Subcutaneous abdominal adipose tissue (tissue), 5 donors: ENCODE results near the gene ZNF26.

Experiments used
- H3K27ac ChIP-seq: one replicate; pipeline ENCODE4 v1.7.0; 2013; ENCODE audit warnings: low read depth, mild to moderate bottlenecking, inconsistent platforms, low read length, moderate library complexity
- H3K27me3 ChIP-seq, 5 donors: one replicate each; pipeline ENCODE4 v1.7.0; 2013; ENCODE audit warnings: low read length in 5 of 5, inconsistent platforms in 1 of 5; ENCODE audit not compliant: control insufficient read depth in 5 of 5, insufficient read depth in 4 of 5
- H3K36me3 ChIP-seq, 5 donors: one replicate each; pipeline ENCODE4 v1.7.0; 2013; ENCODE audit warnings: low read length in 5 of 5; ENCODE audit not compliant: control insufficient read depth in 5 of 5, insufficient read depth in 5 of 5
- H3K4me1 ChIP-seq, 5 donors: one replicate each; pipeline ENCODE4 v1.7.0; 2013; ENCODE audit warnings: low read length in 5 of 5, mild to moderate bottlenecking in 3 of 5, moderate library complexity in 1 of 5; ENCODE audit not compliant: control insufficient read depth in 5 of 5, insufficient read depth in 5 of 5
- H3K4me3 ChIP-seq, 5 donors: one replicate each; pipeline ENCODE4 v1.7.0; 2013; ENCODE audit warnings: low read length in 5 of 5, low read depth in 1 of 5
- H3K9ac ChIP-seq, 5 donors: one replicate each; pipeline ENCODE4 v1.7.0; 2013; ENCODE audit warnings: low read length in 5 of 5, mild to moderate bottlenecking in 4 of 5, moderate library complexity in 3 of 5
- H3K9me3 ChIP-seq, 5 donors: one replicate each; pipeline ENCODE4 v1.7.0; 2013; ENCODE audit warnings: low read length in 5 of 5; ENCODE audit not compliant: control insufficient read depth in 5 of 5
- donor health status: healthy.
- donor health status: healthy.
- donor health status: healthy.
- donor health status: healthy.
- donor health status: healthy.

Gene ZNF26

GRCh38 chr12:133058203-133059113, 72.3 kb downstream of the ZNF26 start:
- H3K4me1 ChIP-seq: peaks cover 0 to 12% (median 0%) of the 10 kb centered on the region in 5 donors
- H3K4me3 ChIP-seq: peak overlapping the region; percentile 34 to 63 (median 54)
- peaks cover 81 to 92% (median 89%) of the 10 kb centered on the region in 5 donors for H3K9me3 ChIP-seq
- no peaks in the 10 kb centered on the region for H3K27me3 ChIP-seq
- no peak overlapping the region for H3K27ac ChIP-seq
- peak overlapping the region in 1 of 5 donors; percentile 19 for H3K9ac ChIP-seq
- peaks cover 22 to 53% (median 31%) of the 10 kb centered on the region in 5 donors for H3K36me3 ChIP-seq

DNA sequence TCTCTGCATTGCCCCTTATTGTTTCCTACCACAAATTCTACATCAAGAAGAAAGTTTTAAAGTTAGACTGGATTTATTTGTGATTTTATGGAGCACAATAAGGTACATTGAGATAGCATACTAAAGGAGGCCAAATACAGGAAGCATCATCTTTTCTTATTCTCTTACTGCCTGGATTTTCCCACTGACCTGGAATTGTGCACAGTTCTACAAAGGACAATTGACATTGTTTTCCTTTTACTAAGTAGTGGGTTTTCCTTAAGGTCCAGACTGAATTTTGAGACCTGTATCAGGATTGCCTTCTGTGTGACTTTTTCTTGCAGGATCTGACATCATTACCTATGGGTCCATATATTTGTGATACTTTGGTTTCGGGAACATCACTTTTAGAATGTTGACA, 75.8 kb downstream of the ZNF26 start:
- peaks cover 95 to 100% (median 99%) of the 10 kb centered on the region in 5 donors for H3K9me3 ChIP-seq
- H3K4me3 ChIP-seq: peak overlapping the region in 4 of 5 donors; percentile 15 to 75 (median 46)

DNA sequence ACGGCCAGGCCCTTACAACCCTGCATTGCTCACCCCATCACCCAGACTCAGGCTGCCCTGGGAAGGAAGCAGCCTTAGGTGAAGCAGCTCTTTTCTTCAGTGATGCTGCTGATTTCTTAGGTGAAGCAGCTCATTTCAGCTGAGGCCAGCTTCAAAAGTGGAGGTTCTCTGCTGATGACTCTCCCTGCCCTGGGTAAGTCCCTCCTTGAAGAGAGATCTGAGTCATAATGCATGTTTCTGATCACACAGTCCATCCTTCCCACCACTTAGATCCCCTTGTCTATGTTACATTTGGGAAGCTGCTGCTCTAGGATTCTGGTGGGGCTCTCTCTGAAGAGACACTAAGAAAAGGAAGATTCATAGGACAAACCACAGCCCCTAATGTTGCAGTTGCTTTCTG, 77.4 kb downstream of the ZNF26 start:
- Histone ChIP-seq H3K36me3 (peaks cover 0 to 24% (median 0%) of the 10 kb centered on the region in 5 donors), H3K27me3 (no peaks in the 10 kb centered on the region), H3K9me3 (peaks cover 91 to 100% (median 97%) of the 10 kb centered on the region in 5 donors), H3K27ac (no peak overlapping the region), H3K4me1 (peaks cover 0 to 3% (median 0%) of the 10 kb centered on the region in 5 donors), H3K4me3 (peak overlapping the region; percentile 34 to 75 (median 54)), H3K9ac (no peak overlapping the region)

More for the DNA sequence above, 75.8 kb downstream of the ZNF26 start:
- no peaks in the 10 kb centered on the region for H3K27me3 ChIP-seq
- no peak overlapping the region for H3K27ac ChIP-seq
- H3K9ac ChIP-seq: no peak overlapping the region
- peaks cover 7 to 38% (median 13%) of the 10 kb centered on the region in 5 donors for H3K36me3 ChIP-seq
- H3K4me1 ChIP-seq: peaks cover 0 to 12% (median 0%) of the 10 kb centered on the region in 5 donors

DNA sequence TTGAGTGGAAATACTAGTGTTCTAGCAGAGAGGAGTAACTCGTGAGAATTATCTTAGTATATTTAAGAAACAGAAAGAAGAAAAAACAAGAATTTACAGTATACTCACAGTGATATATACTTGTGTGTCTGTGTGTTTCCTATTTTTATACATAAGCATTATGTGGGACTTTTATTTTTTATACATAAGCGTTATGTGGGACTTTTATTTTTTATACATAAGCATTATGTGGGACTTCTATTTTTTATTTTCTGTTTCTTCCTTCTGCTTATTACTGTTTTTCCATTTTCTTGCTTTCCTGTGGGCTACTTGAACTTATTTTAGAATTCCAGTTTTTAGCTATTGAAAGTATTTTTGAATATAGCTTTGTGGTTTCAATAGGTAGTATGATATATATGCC, 87.7 kb downstream of the ZNF26 start:
- no peak overlapping the region for H3K9ac ChIP-seq
- H3K4me3 ChIP-seq: peak overlapping the region in 1 of 5 donors; percentile 33
- peaks cover 38 to 91% (median 77%) of the 10 kb centered on the region in 5 donors for H3K9me3 ChIP-seq
- H3K27ac ChIP-seq: no peak overlapping the region
- H3K4me1 ChIP-seq: no peaks in the 10 kb centered on the region
- no peaks in the 10 kb centered on the region for H3K36me3 ChIP-seq
- H3K27me3 ChIP-seq: no peaks in the 10 kb centered on the region
